ENCODE measurements around the gene PTPRF.

The PTPRF gene

DNA sequence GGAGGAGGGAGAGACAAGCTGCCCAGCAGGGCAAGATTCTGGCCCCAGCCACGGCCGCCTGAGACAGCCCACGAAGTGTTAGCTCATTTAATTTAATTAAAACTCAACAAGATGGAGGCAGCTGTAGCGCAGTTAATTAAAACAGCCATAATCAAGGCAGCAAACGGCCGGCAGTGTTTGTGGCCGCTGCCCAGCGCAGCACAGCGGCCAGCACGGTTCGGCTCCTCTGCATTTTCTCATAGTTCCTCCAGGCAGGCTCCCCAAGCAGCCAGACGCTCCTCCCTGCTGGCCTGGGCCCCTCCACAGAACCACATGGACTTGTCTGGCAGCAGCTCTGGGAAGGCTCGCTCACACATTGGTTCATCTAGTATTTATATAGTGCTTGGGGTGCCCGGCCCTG lies 40.0 kb downstream of the PTPRF start:
- H3K36me3 ChIP-seq (ENCODE audit: control insufficient read depth, insufficient read depth, low read length): peaks cover 52% of the 10 kb centered on the region
- no peak overlapping the region for H3K4me3 ChIP-seq (ENCODE audit: low read depth, low read length)
- H3K4me1 ChIP-seq (ENCODE audit: control insufficient read depth, insufficient read depth, low read length): peaks cover 16% of the 10 kb centered on the region
- H3K9me3 ChIP-seq (ENCODE audit: control insufficient read depth, insufficient read depth, low read depth, low read length): no peaks in the 10 kb centered on the region
- H3K27ac ChIP-seq (ENCODE audit: low read depth, low read length): no peak overlapping the region
- H3K9ac ChIP-seq (ENCODE audit: low read length): no peak overlapping the region
- no peaks in the 10 kb centered on the region for H3K27me3 ChIP-seq (ENCODE audit: control insufficient read depth, insufficient read depth, low read length)

DNA sequence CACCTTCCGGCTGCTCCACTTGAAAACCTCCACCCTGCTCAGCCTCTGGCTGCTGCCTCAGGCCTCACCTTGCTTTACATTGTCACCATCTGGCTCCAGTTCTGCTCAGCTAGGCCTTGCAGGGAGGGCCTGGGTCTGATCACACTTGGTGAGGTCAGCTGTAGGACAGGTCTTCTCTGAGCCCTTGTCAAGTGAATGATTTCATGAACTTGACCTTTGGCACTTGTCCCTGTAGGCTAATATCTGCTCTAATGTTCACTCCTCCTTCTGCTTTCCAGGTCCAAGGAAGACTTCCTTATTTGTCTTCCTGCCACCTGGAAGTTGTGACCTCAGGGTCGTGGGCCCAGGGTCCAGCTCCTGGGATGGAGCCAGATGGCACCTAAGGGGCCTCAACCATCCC lies 41.4 kb downstream of the PTPRF start:
- Histone ChIP-seq H3K27ac (ENCODE audit: low read depth, low read length) (no peak overlapping the region), H3K4me3 (ENCODE audit: low read depth, low read length) (no peak overlapping the region), H3K9ac (ENCODE audit: low read length) (no peak overlapping the region), H3K4me1 (ENCODE audit: control insufficient read depth, insufficient read depth, low read length) (peaks cover 13% of the 10 kb centered on the region; the same call in 1 of the 2 replicates), H3K9me3 (ENCODE audit: control insufficient read depth, insufficient read depth, low read depth, low read length) (no peaks in the 10 kb centered on the region), H3K36me3 (ENCODE audit: control insufficient read depth, insufficient read depth, low read length) (peaks cover 59% of the 10 kb centered on the region), H3K27me3 (ENCODE audit: control insufficient read depth, insufficient read depth, low read length) (no peaks in the 10 kb centered on the region)

- Histone ChIP-seq H3K4me3 (ENCODE audit: low read depth, low read length) (no peak overlapping the region), H3K9ac (ENCODE audit: low read length) (no peak overlapping the region), H3K27ac (ENCODE audit: low read depth, low read length) (no peak overlapping the region), H3K27me3 (ENCODE audit: control insufficient read depth, insufficient read depth, low read length) (no peaks in the 10 kb centered on the region), H3K36me3 (ENCODE audit: control insufficient read depth, insufficient read depth, low read length) (peaks cover 58% of the 10 kb centered on the region), H3K4me1 (ENCODE audit: control insufficient read depth, insufficient read depth, low read length) (peaks cover 17% of the 10 kb centered on the region; the same call in 1 of the 2 replicates), H3K9me3 (ENCODE audit: control insufficient read depth, insufficient read depth, low read depth, low read length) (no peaks in the 10 kb centered on the region)
Measured at GRCh38 chr1:43572538-43572937, 41.9 kb downstream of the PTPRF start.

GRCh38 chr1:43573066-43573800 lies 42.5 kb downstream of the PTPRF start:
- no peak overlapping the region for H3K27ac ChIP-seq (ENCODE audit: low read depth, low read length)
- no peak overlapping the region for H3K9ac ChIP-seq (ENCODE audit: low read length)
- H3K36me3 ChIP-seq (ENCODE audit: control insufficient read depth, insufficient read depth, low read length): peaks cover 58% of the 10 kb centered on the region

DNA sequence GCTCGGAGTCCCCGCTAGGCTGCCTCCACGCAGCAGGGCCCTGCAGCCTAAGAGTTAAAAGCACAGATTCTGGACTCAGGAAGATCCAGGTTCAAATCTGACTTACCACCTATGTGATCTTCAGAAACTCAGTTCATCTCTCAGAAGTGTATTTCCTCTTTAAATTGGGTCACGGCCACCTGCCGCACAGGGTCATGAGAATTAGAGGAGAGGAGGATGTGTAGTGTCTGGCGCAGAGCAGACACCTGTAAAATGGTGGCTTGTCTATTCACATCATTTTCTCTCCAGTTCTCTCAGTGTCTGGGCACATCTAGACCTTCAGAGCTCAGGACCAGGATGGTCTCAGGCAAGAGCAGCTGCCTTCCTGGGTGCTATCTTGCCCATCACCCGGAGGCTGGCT lies 45.8 kb downstream of the PTPRF start:
- Histone ChIP-seq H3K9ac (ENCODE audit: low read length) (no peak overlapping the region), H3K27ac (ENCODE audit: low read depth, low read length) (no peak overlapping the region), H3K36me3 (ENCODE audit: control insufficient read depth, insufficient read depth, low read length) (peaks cover 67% of the 10 kb centered on the region), H3K4me1 (ENCODE audit: control insufficient read depth, insufficient read depth, low read length) (peaks cover 31% of the 10 kb centered on the region; the same call in 1 of the 2 replicates), H3K9me3 (ENCODE audit: control insufficient read depth, insufficient read depth, low read depth, low read length) (no peaks in the 10 kb centered on the region), H3K27me3 (ENCODE audit: control insufficient read depth, insufficient read depth, low read length) (no peaks in the 10 kb centered on the region), H3K4me3 (ENCODE audit: low read depth, low read length) (no peak overlapping the region)

More at GRCh38 chr1:43573066-43573800, 42.5 kb downstream of the PTPRF start:
- no peaks in the 10 kb centered on the region for H3K27me3 ChIP-seq (ENCODE audit: control insufficient read depth, insufficient read depth, low read length)
- H3K4me1 ChIP-seq (ENCODE audit: control insufficient read depth, insufficient read depth, low read length): peaks cover 23% of the 10 kb centered on the region; the same call in 1 of the 2 replicates
- H3K9me3 ChIP-seq (ENCODE audit: control insufficient read depth, insufficient read depth, low read depth, low read length): no peaks in the 10 kb centered on the region
- H3K4me3 ChIP-seq (ENCODE audit: low read depth, low read length): no peak overlapping the region

- Histone ChIP-seq H3K36me3 (ENCODE audit: control insufficient read depth, insufficient read depth, low read length) (peaks cover 61% of the 10 kb centered on the region), H3K27me3 (ENCODE audit: control insufficient read depth, insufficient read depth, low read length) (no peaks in the 10 kb centered on the region), H3K4me1 (ENCODE audit: control insufficient read depth, insufficient read depth, low read length) (peaks cover 29% of the 10 kb centered on the region; the same call in 1 of the 2 replicates), H3K9ac (ENCODE audit: low read length) (no peak overlapping the region), H3K27ac (ENCODE audit: low read depth, low read length) (no peak overlapping the region), H3K4me3 (ENCODE audit: low read depth, low read length) (no peak overlapping the region), H3K9me3 (ENCODE audit: control insufficient read depth, insufficient read depth, low read depth, low read length) (no peaks in the 10 kb centered on the region)
Measured at GRCh38 chr1:43577655-43578542, 47.2 kb downstream of the PTPRF start.

- no peak overlapping the region for H3K4me3 ChIP-seq (ENCODE audit: low read depth, low read length)
- H3K27ac ChIP-seq (ENCODE audit: low read depth, low read length): no peak overlapping the region
- H3K4me1 ChIP-seq (ENCODE audit: control insufficient read depth, insufficient read depth, low read length): peaks cover 26% of the 10 kb centered on the region; the same call in 1 of the 2 replicates
- no peaks in the 10 kb centered on the region for H3K27me3 ChIP-seq (ENCODE audit: control insufficient read depth, insufficient read depth, low read length)
- H3K36me3 ChIP-seq (ENCODE audit: control insufficient read depth, insufficient read depth, low read length): peaks cover 58% of the 10 kb centered on the region
- no peaks in the 10 kb centered on the region for H3K9me3 ChIP-seq (ENCODE audit: control insufficient read depth, insufficient read depth, low read depth, low read length)
- H3K9ac ChIP-seq (ENCODE audit: low read length): no peak overlapping the region
Measured at GRCh38 chr1:43580039-43580438, 49.4 kb downstream of the PTPRF start.

GRCh38 chr1:43582162-43582566 lies 51.5 kb downstream of the PTPRF start:
- Histone ChIP-seq H3K9me3 (ENCODE audit: control insufficient read depth, insufficient read depth, low read depth, low read length) (no peaks in the 10 kb centered on the region), H3K4me3 (ENCODE audit: low read depth, low read length) (no peak overlapping the region), H3K4me1 (ENCODE audit: control insufficient read depth, insufficient read depth, low read length) (peaks cover 23% of the 10 kb centered on the region; the same call in 1 of the 2 replicates), H3K9ac (ENCODE audit: low read length) (no peak overlapping the region), H3K36me3 (ENCODE audit: control insufficient read depth, insufficient read depth, low read length) (peaks cover 60% of the 10 kb centered on the region), H3K27ac (ENCODE audit: low read depth, low read length) (no peak overlapping the region), H3K27me3 (ENCODE audit: control insufficient read depth, insufficient read depth, low read length) (no peaks in the 10 kb centered on the region)

- Histone ChIP-seq H3K27me3 (ENCODE audit: control insufficient read depth, insufficient read depth, low read length) (no peaks in the 10 kb centered on the region), H3K4me3 (ENCODE audit: low read depth, low read length) (no peak overlapping the region), H3K36me3 (ENCODE audit: control insufficient read depth, insufficient read depth, low read length) (peaks cover 67% of the 10 kb centered on the region), H3K9me3 (ENCODE audit: control insufficient read depth, insufficient read depth, low read depth, low read length) (no peaks in the 10 kb centered on the region), H3K9ac (ENCODE audit: low read length) (no peak overlapping the region), H3K4me1 (ENCODE audit: control insufficient read depth, insufficient read depth, low read length) (peaks cover 14% of the 10 kb centered on the region; the same call in 1 of the 2 replicates), H3K27ac (ENCODE audit: low read depth, low read length) (no peak overlapping the region)
Measured at GRCh38 chr1:43583058-43583457, 52.4 kb downstream of the PTPRF start.

- Histone ChIP-seq H3K4me1 (ENCODE audit: control insufficient read depth, insufficient read depth, low read length) (peaks cover 8% of the 10 kb centered on the region; the same call in 1 of the 2 replicates), H3K27me3 (ENCODE audit: control insufficient read depth, insufficient read depth, low read length) (no peaks in the 10 kb centered on the region), H3K4me3 (ENCODE audit: low read depth, low read length) (no peak overlapping the region), H3K36me3 (ENCODE audit: control insufficient read depth, insufficient read depth, low read length) (peaks cover 68% of the 10 kb centered on the region), H3K9me3 (ENCODE audit: control insufficient read depth, insufficient read depth, low read depth, low read length) (no peaks in the 10 kb centered on the region), H3K27ac (ENCODE audit: low read depth, low read length) (no peak overlapping the region), H3K9ac (ENCODE audit: low read length) (no peak overlapping the region)
Measured at GRCh38 chr1:43584204-43584603, 53.5 kb downstream of the PTPRF start.

GRCh38 chr1:43585557-43585956 lies 54.9 kb downstream of the PTPRF start:
- H3K9me3 ChIP-seq (ENCODE audit: control insufficient read depth, insufficient read depth, low read depth, low read length): no peaks in the 10 kb centered on the region
- peaks cover 64% of the 10 kb centered on the region for H3K36me3 ChIP-seq (ENCODE audit: control insufficient read depth, insufficient read depth, low read length)

More at GRCh38 chr1:43585557-43585956, 54.9 kb downstream of the PTPRF start:
- Histone ChIP-seq H3K4me1 (ENCODE audit: control insufficient read depth, insufficient read depth, low read length) (peaks cover 8% of the 10 kb centered on the region; the same call in 1 of the 2 replicates), H3K9ac (ENCODE audit: low read length) (no peak overlapping the region), H3K4me3 (ENCODE audit: low read depth, low read length) (no peak overlapping the region), H3K27ac (ENCODE audit: low read depth, low read length) (no peak overlapping the region), H3K27me3 (ENCODE audit: control insufficient read depth, insufficient read depth, low read length) (no peaks in the 10 kb centered on the region)
